ENCODE data around the gene NPNT.
"Not testable (repeated sequence)": the region's sequence is repeated elsewhere in the genome, so short reads cannot be mapped to it uniquely, and the experiment has no call there.

NPNT gene, protein sequence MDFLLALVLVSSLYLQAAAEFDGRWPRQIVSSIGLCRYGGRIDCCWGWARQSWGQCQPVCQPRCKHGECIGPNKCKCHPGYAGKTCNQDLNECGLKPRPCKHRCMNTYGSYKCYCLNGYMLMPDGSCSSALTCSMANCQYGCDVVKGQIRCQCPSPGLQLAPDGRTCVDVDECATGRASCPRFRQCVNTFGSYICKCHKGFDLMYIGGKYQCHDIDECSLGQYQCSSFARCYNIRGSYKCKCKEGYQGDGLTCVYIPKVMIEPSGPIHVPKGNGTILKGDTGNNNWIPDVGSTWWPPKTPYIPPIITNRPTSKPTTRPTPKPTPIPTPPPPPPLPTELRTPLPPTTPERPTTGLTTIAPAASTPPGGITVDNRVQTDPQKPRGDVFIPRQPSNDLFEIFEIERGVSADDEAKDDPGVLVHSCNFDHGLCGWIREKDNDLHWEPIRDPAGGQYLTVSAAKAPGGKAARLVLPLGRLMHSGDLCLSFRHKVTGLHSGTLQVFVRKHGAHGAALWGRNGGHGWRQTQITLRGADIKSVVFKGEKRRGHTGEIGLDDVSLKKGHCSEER

DNA sequence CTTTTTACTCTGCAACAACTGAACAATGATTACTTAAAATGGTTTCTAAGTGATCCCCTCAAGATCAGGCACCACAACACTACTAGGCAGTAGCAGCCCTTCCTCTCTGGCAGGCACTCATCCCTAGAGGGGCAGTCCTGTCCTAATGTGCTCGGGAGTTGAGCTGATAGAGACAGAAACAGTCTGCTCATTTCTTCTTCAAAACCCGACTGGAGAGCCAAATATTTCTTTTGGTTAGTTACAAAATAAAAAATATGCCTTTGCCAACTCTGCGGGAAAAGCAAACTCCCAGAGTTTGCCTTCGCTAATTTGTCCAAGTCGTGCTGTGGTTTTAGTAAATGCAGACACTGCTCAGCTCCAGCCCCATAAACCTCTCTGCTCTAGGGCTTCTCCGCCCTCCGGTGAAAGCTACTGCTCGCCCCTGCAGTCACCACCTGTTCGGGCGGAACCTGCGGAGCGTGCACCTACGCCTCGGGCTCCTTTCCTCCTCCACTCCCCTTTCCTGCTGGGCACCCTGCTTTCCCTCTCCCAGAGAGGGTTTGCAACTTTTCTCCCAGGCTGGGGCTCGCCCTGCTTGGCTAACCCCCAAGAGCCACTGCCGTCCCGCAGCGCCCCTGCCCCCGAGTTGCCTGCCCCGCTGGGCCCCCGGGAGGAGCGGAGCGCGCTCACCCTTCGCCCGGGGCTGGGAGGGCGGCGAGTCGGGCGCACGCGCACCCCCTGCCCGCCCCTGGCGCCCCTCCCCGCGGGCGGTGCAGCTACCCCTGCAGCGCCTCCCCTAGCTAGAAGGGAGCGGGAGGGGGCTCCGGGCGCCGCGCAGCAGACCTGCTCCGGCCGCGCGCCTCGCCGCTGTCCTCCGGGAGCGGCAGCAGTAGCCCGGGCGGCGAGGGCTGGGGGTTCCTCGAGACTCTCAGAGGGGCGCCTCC, at the start of gene NPNT:
NPNT (plus strand) TSS at position 812 of the 923 bp plus-strand sequence. CDS start 182 bp downstream, outside the sequence.
- TF ChIP-seq ZNF8 (CRISPR knock-in tag; IDR thresholded peaks at IDR 0.05) = no peak
- TF ChIP-seq ZFP3 (CRISPR knock-in tag; IDR thresholded peaks at IDR 0.05) = no peak
- peak; percentile 65 for ATAC-seq

DNA sequence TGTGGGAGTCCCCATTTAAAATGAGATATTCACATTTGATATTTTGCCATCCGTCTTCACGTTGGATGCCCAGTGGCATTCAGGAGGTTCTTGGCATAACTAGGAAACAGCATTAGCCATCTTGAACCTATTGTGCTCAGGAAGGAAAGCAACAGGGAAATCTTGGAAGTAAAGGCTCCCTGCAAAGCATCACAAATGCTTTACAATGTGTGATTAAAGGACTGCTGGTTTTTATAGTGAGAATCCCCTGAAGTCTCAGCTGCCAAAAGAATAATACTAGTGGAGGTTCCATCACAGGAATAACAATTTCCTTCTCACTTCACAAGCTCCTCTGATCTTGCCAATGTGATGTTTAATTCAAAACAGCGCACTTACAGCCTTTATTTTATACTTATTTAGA, 49.7 kb upstream of the NPNT start:
- ATAC-seq = no peak
- TF ChIP-seq TCF4 (CRISPR knock-in tag; IDR thresholded peaks at IDR 0.05; ENCODE audit: borderline replicate concordance) = no peak
- TF ChIP-seq, protein P1, sequence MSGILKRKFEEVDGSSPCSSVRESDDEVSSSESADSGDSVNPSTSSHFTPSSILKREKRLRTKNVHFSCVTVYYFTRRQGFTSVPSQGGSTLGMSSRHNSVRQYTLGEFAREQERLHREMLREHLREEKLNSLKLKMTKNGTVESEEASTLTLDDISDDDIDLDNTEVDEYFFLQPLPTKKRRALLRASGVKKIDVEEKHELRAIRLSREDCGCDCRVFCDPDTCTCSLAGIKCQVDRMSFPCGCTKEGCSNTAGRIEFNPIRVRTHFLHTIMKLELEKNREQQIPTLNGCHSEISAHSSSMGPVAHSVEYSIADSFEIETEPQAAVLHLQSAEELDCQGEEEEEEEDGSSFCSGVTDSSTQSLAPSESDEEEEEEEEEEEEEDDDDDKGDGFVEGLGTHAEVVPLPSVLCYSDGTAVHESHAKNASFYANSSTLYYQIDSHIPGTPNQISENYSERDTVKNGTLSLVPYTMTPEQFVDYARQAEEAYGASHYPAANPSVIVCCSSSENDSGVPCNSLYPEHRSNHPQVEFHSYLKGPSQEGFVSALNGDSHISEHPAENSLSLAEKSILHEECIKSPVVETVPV (CRISPR knock-in tag; IDR thresholded peaks at IDR 0.05) = no peak
- TF ChIP-seq, protein P2, sequence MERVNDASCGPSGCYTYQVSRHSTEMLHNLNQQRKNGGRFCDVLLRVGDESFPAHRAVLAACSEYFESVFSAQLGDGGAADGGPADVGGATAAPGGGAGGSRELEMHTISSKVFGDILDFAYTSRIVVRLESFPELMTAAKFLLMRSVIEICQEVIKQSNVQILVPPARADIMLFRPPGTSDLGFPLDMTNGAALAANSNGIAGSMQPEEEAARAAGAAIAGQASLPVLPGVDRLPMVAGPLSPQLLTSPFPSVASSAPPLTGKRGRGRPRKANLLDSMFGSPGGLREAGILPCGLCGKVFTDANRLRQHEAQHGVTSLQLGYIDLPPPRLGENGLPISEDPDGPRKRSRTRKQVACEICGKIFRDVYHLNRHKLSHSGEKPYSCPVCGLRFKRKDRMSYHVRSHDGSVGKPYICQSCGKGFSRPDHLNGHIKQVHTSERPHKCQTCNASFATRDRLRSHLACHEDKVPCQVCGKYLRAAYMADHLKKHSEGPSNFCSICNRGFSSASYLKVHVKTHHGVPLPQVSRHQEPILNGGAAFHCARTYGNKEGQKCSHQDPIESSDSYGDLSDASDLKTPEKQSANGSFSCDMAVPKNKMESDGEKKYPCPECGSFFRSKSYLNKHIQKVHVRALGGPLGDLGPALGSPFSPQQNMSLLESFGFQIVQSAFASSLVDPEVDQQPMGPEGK (CRISPR knock-in tag; IDR thresholded peaks at IDR 0.05; ENCODE audit: borderline replicate concordance) = no peak
- TF ChIP-seq, protein P3, sequence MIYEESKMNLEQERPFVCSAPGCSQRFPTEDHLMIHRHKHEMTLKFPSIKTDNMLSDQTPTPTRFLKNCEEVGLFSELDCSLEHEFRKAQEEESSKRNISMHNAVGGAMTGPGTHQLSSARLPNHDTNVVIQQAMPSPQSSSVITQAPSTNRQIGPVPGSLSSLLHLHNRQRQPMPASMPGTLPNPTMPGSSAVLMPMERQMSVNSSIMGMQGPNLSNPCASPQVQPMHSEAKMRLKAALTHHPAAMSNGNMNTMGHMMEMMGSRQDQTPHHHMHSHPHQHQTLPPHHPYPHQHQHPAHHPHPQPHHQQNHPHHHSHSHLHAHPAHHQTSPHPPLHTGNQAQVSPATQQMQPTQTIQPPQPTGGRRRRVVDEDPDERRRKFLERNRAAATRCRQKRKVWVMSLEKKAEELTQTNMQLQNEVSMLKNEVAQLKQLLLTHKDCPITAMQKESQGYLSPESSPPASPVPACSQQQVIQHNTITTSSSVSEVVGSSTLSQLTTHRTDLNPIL (CRISPR knock-in tag; IDR thresholded peaks at IDR 0.05; ENCODE audit: low read depth) = no peak
- TF ChIP-seq TOX (CRISPR knock-in tag; IDR thresholded peaks at IDR 0.05; ENCODE audit: borderline replicate concordance) = no peak
- TF ChIP-seq ESRRG (CRISPR knock-in tag; IDR thresholded peaks at IDR 0.05) = no peak
- TF ChIP-seq OSR1 (CRISPR knock-in tag; IDR thresholded peaks at IDR 0.05) = no peak
- no peak for TF ChIP-seq ISL1 (CRISPR knock-in tag; IDR thresholded peaks at IDR 0.05)

DNA sequence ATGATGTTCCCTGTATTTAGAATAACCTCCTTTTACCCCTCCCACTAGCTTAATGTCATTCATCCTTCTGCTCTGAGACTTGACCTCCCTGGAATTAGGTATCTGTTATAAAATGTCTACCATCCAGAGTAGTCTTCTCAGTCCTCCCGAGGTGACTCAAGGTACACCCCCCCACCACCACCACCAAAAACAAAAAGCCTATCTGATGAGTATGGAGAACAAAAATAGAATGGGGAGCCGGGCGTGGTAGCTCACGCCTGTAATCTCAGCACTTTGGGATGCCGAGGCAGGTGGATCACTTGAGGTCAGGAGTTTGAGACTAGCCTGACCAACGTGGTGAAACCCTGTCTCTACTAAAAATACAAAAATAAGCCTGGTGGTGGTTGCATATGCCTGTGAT, 46.9 kb upstream of the NPNT start:
- not testable (repeated sequence) for ATAC-seq

DNA sequence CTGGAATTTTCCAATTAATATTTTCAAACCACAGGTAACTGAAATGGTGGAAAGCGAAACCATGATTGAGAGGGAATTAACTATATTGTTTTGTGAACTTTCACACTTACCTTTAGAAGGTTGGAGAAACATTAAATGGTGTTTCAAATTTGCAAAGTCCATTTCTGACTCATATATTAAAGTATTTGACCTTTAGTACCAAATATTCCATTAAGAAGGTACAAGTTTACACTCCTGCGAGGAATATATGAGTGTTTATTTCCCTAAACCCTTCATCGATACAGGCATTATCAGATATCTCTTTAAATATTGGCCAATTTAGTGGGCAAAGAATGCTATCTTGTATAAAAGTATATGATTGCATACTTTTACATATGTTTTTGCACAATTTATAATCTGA, 44.1 kb upstream of the NPNT start:
- TF ChIP-seq, protein P4, sequence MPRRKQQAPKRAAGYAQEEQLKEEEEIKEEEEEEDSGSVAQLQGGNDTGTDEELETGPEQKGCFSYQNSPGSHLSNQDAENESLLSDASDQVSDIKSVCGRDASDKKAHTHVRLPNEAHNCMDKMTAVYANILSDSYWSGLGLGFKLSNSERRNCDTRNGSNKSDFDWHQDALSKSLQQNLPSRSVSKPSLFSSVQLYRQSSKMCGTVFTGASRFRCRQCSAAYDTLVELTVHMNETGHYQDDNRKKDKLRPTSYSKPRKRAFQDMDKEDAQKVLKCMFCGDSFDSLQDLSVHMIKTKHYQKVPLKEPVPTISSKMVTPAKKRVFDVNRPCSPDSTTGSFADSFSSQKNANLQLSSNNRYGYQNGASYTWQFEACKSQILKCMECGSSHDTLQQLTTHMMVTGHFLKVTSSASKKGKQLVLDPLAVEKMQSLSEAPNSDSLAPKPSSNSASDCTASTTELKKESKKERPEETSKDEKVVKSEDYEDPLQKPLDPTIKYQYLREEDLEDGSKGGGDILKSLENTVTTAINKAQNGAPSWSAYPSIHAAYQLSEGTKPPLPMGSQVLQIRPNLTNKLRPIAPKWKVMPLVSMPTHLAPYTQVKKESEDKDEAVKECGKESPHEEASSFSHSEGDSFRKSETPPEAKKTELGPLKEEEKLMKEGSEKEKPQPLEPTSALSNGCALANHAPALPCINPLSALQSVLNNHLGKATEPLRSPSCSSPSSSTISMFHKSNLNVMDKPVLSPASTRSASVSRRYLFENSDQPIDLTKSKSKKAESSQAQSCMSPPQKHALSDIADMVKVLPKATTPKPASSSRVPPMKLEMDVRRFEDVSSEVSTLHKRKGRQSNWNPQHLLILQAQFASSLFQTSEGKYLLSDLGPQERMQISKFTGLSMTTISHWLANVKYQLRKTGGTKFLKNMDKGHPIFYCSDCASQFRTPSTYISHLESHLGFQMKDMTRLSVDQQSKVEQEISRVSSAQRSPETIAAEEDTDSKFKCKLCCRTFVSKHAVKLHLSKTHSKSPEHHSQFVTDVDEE (CRISPR knock-in tag; IDR thresholded peaks at IDR 0.05) = no peak
- TF ChIP-seq OSR1 (CRISPR knock-in tag; IDR thresholded peaks at IDR 0.05) = no peak
- TF ChIP-seq ZNF70 (CRISPR knock-in tag; IDR thresholded peaks at IDR 0.05) = no peak
- TF ChIP-seq ZNF8 (CRISPR knock-in tag; IDR thresholded peaks at IDR 0.05) = no peak
- TF ChIP-seq, protein P3 (CRISPR knock-in tag; IDR thresholded peaks at IDR 0.05; ENCODE audit: low read depth) = no peak
- TF ChIP-seq, protein P2 (CRISPR knock-in tag; IDR thresholded peaks at IDR 0.05; ENCODE audit: borderline replicate concordance) = no peak
- no peak for TF ChIP-seq PPARA (CRISPR knock-in tag; IDR thresholded peaks at IDR 0.05; ENCODE audit: borderline replicate concordance)
- TF ChIP-seq RARB (CRISPR knock-in tag; IDR thresholded peaks at IDR 0.05) = no peak
- TF ChIP-seq ISL1 (CRISPR knock-in tag; IDR thresholded peaks at IDR 0.05) = no peak
- TF ChIP-seq CSDC2 (CRISPR knock-in tag; IDR thresholded peaks at IDR 0.05) = no peak
- TF ChIP-seq SNAI2 (CRISPR knock-in tag; IDR thresholded peaks at IDR 0.05) = no peak
- TF ChIP-seq TCF4 (CRISPR knock-in tag; IDR thresholded peaks at IDR 0.05; ENCODE audit: borderline replicate concordance) = no peak
- no peak for TF ChIP-seq ARNTL (CRISPR knock-in tag; IDR thresholded peaks at IDR 0.05; ENCODE audit: borderline replicate concordance, low read depth)
- TF ChIP-seq TOX (CRISPR knock-in tag; IDR thresholded peaks at IDR 0.05; ENCODE audit: borderline replicate concordance) = no peak
- no peak for ATAC-seq

DNA sequence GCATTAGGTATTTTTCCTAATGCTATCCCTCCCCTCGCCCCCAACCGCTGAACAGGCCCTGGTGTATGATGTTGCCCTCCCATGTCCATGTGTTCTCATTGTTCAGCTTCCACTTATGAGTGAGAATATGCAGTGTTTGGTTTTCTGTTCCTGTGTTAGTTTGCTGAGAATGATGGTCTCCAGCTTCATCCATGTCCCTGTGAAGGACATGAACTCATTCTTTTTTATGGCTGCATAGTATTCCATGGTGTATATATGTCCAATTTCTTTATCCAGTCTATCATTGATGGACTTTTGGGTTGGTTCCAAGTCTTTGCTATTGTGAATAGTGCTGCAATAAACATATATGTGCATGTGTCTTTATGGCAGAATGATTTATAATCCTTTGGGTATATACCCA, 43.0 kb upstream of the NPNT start:
- not testable (repeated sequence) for ATAC-seq

Measured in SK-N-SH treated with all-trans-retinoic acid at 6 μM for 48 hours (cell line).